K562 (cell line): ENCODE data around the gene TMEM11. TPM values are rescaled to one million over a fixed set of nuclear protein-coding genes. Genes with fewer than 3 reads are reported as not detected.
A peak's percentile ranks its signal among the peaks of the same experiment; 100 is the strongest.

ENCODE experiments used
- ATAC-seq: fragments of 200-7000 bp; cut with Tn5 transposase; 3 replicates; pipeline ENCODE4 v1.9.1; 2020; ENCODE audit warnings: moderate library complexity
- BruUV-seq: library from RNA; stranded (reverse); fragments of 400-500 nt; replicated peaks from 2 replicates; lab custom pipeline; 2021; lab: Mats Ljungman, UMichigan
- CTCF ChIA-PET: fragments of 300-600 bp; formaldehyde crosslinking; extraction: SDS; loops from one replicate; lab custom pipeline; 2021; ENCODE audit warnings: low intra/inter-chr PET ratio; lab: Yijun Ruan, JAX
- POLR2A ChIA-PET: fragments of 300-600, 350-650 bp; sonication (Branson Sonifier 250); formaldehyde crosslinking; extraction: SDS; loops from one replicate; lab custom pipeline; 2021; ENCODE audit warnings: antibody characterized with exemption, inconsistent platforms; lab: Yijun Ruan, JAX
- DNase-seq, 4 experiments: peaks; one replicate each; pipeline versions ENCODE4 v3.0.0 to v3.0.0-alpha.2; 2011 to 2018; ENCODE audit warnings: low spot score in 3 of 4, mixed read lengths in 3 of 4; ENCODE audit errors: extremely low read depth in 1 of 4
- FAIRE-seq: peaks from 2 replicates; lab custom pipeline; 2011; peaks lifted over from hg19 to GRCh38; lab: Jason Lieb, UNC
- H2AFZ ChIP-seq: 2 replicates; pipeline ENCODE4 v1.6.0; 2011; ENCODE audit warnings: low read depth, low read length, control low read depth, inconsistent platforms
- H3K27ac ChIP-seq: fragments of 200-600 bp; 3 replicates; pipeline ENCODE4 v1.8.0; 2011; ENCODE audit warnings: low read depth, mild to moderate bottlenecking, control low read depth, inconsistent platforms, low read length, moderate library complexity, mixed read lengths; ENCODE audit errors: extremely low read depth
- H3K27me3 ChIP-seq, 2 experiments: fragments of 300-600 bp in 1 of 2; 2 replicates in 1 of 2; 3 replicates in 1 of 2; pipeline versions ENCODE4 v1.6.0 to v1.8.0; 2011; ENCODE audit warnings: inconsistent platforms in 2 of 2, low read length in 2 of 2, mild to moderate bottlenecking in 1 of 2, mixed read lengths in 1 of 2, moderate library complexity in 1 of 2; ENCODE audit not compliant: control insufficient read depth in 2 of 2, insufficient read depth in 2 of 2
- H3K36me3 ChIP-seq: fragments of 300-600 bp; 3 replicates; pipeline ENCODE4 v1.8.0; 2011; ENCODE audit warnings: mild to moderate bottlenecking, low read length, inconsistent platforms; ENCODE audit not compliant: control insufficient read depth, insufficient read depth
- H3K4me1 ChIP-seq, 2 experiments: fragments of 200-600 bp in 1 of 2; replicated peaks in 1 of 2; 2 replicates in 1 of 2; 3 replicates in 1 of 2; pipeline versions ENCODE4 v1.5.1 to v1.8.0; 2011; ENCODE audit warnings: inconsistent platforms in 2 of 2, low read length in 2 of 2, mild to moderate bottlenecking in 1 of 2, mixed read lengths in 1 of 2, moderate library complexity in 1 of 2; ENCODE audit not compliant: control insufficient read depth in 2 of 2, insufficient read depth in 2 of 2
- H3K4me2 ChIP-seq: 2 replicates; pipeline ENCODE4 v1.6.1; 2011; ENCODE audit warnings: low read length, control low read depth, inconsistent platforms, mixed read lengths; ENCODE audit not compliant: insufficient read depth
- H3K4me3 ChIP-seq: fragments of 200-600 bp; sonication (generic), shearing (Covaris generic); 2 replicates; pipeline ENCODE4 v1.5.1; 2016; ENCODE audit warnings: control low read depth, inconsistent platforms
- H3K79me2 ChIP-seq: fragments of 200-600 bp; 3 replicates; pipeline ENCODE4 v1.8.0; 2011; ENCODE audit warnings: low read length, inconsistent platforms; ENCODE audit not compliant: control insufficient read depth, insufficient read depth
- H3K9ac ChIP-seq, 2 experiments: 2 replicates each; pipeline versions ENCODE4 v1.6.0 to v1.6.1; 2011; ENCODE audit warnings: low read depth in 2 of 2, low read length in 2 of 2, control low read depth in 1 of 2, inconsistent platforms in 1 of 2, mild to moderate bottlenecking in 1 of 2, mixed read lengths in 1 of 2; ENCODE audit not compliant: insufficient read depth in 1 of 2
- H3K9me1 ChIP-seq: one replicate; pipeline ENCODE4 v1.6.0; 2011; ENCODE audit warnings: inconsistent platforms, mild to moderate bottlenecking, low read length, moderate library complexity; ENCODE audit not compliant: control insufficient read depth, insufficient read depth
- H3K9me3 ChIP-seq: replicated peaks from 2 replicates; pipeline ENCODE4 v1.5.1; 2011; ENCODE audit warnings: low read depth, low read length, inconsistent platforms; ENCODE audit not compliant: control insufficient read depth, insufficient read depth
- H4K20me1 ChIP-seq: replicated peaks from 2 replicates; pipeline ENCODE4 v1.6.1; 2011; ENCODE audit warnings: low read length, inconsistent platforms, mixed read lengths; ENCODE audit not compliant: control insufficient read depth, insufficient read depth
- ARID1B ChIP-seq: fragments of 450-650 bp; IDR thresholded peaks from 2 replicates; pipeline ENCODE4 v1.6.1; 2016; ENCODE audit warnings: antibody characterized with exemption, mild to moderate bottlenecking, inconsistent platforms
- ATF3 ChIP-seq, 2 experiments: fragments of 450-650 bp in 1 of 2; sonication (generic) in 1 of 2; formaldehyde crosslinking in 1 of 2; IDR thresholded peaks in 1 of 2; conservative IDR thresholded peaks in 1 of 2; 2 replicates each; pipeline versions ENCODE4 v1.6.1 to v1.8.1; 2016 to 2023; ENCODE audit warnings: mild to moderate bottlenecking in 2 of 2, moderate library complexity in 2 of 2, inconsistent platforms in 1 of 2, missing genetic modification reagents in 1 of 2
- CC2D1A ChIP-seq: fragments of 450-650 bp; IDR thresholded peaks from 2 replicates; pipeline ENCODE4 v1.6.1; 2017; ENCODE audit warnings: mild to moderate bottlenecking
- CEBPB ChIP-seq: fragments of 450-650 bp; IDR thresholded peaks from 2 replicates; pipeline ENCODE4 v1.6.1; 2016; ENCODE audit warnings: missing genetic modification characterization, missing compliant biosample characterization
- CTBP1 ChIP-seq: fragments of 450-650 bp; IDR thresholded peaks from 2 replicates; pipeline ENCODE4 v1.6.1; 2016; ENCODE audit warnings: borderline replicate concordance
- ETS2 ChIP-seq: IDR thresholded peaks from 2 replicates; pipeline ENCODE4 v1.6.1; 2016; ENCODE audit warnings: borderline replicate concordance, missing genetic modification characterization, mild to moderate bottlenecking, moderate library complexity, missing compliant biosample characterization; ENCODE audit not compliant: poor library complexity, severe bottlenecking
- FOSL1 ChIP-seq: fragments of 200-800 bp; sonication (Bioruptor generic); conservative IDR thresholded peaks from 2 replicates; pipeline ENCODE4 v1.6.1; 2016; ENCODE audit warnings: missing genetic modification characterization, missing compliant biosample characterization
- FUS ChIP-seq: fragments of 200-400 bp; formaldehyde crosslinking; optimal IDR thresholded peaks from 2 replicates; pipeline ENCODE3; 2017; ENCODE audit warnings: low read depth, low read length
- JUN ChIP-seq, 2 experiments: sonication (generic) in 1 of 2; formaldehyde crosslinking in 1 of 2; IDR thresholded peaks; 2 replicates each; pipeline versions ENCODE4 v1.6.1 to v1.8.0; 2012 to 2022; ENCODE audit warnings: borderline replicate concordance in 2 of 2, mild to moderate bottlenecking in 2 of 2, improper control_type of control experiment in 1 of 2, low read depth in 1 of 2, low read length in 1 of 2, missing genetic modification reagents in 1 of 2
- JUND ChIP-seq, 2 experiments: IDR thresholded peaks; 2 replicates in 1 of 2; 3 replicates in 1 of 2; pipeline ENCODE4 v1.6.1; 2011; ENCODE audit warnings: borderline replicate concordance in 2 of 2, low read depth in 2 of 2, low read length in 2 of 2, improper control_type of control experiment in 1 of 2, missing biosample characterization in 1 of 2, missing genetic modification characterization in 1 of 2, missing genetic modification reagents in 1 of 2
- MYC ChIP-seq, 2 experiments: fragments of 250-450 bp in 1 of 2; sonication (Bioruptor Pico) in 1 of 2; IDR thresholded peaks; 2 replicates each; pipeline versions ENCODE4 v1.5.1 to v1.6.1; 2012 to 2021; ENCODE audit warnings: low read depth in 2 of 2, borderline replicate concordance in 1 of 2, improper control_type of control experiment in 1 of 2, low read length in 1 of 2, mild to moderate bottlenecking in 1 of 2, moderate library complexity in 1 of 2
- NFE2 ChIP-seq: IDR thresholded peaks from 2 replicates; pipeline ENCODE4 v1.6.1; 2014; ENCODE audit warnings: antibody characterized with exemption, low read depth
- PHB ChIP-seq: fragments of 250-450 bp; sonication (Bioruptor Pico); IDR thresholded peaks from 2 replicates; pipeline ENCODE4 v1.5.0; 2021
- RBM15 ChIP-seq: fragments of 200-400 bp; formaldehyde crosslinking; IDR thresholded peaks from 2 replicates; pipeline ENCODE4 v1.6.1; 2018; ENCODE audit warnings: mild to moderate bottlenecking, low read length, moderate library complexity; ENCODE audit not compliant: insufficient read depth
- SMARCE1 ChIP-seq: fragments of 450-650 bp; IDR thresholded peaks from 2 replicates; pipeline ENCODE4 v1.7.1; 2016; ENCODE audit warnings: mild to moderate bottlenecking
- TGIF2 ChIP-seq: sonication (generic); formaldehyde crosslinking; IDR thresholded peaks from 2 replicates; pipeline ENCODE4 v1.8.1; 2022; ENCODE audit warnings: mild to moderate bottlenecking, missing genetic modification reagents, moderate library complexity
- ZEB2 ChIP-seq: fragments of 450-650 bp; IDR thresholded peaks from 2 replicates; pipeline ENCODE4 v1.6.1; 2016
- WGBS: fragments of 100-300 bp; shearing (Covaris generic); methylation state at CpG from one replicate; pipeline ENCODE4 v1.1.6; 2016; ENCODE audit warnings: low coverage, mixed read lengths; ENCODE audit not compliant: insufficient coverage; ENCODE audit errors: missing lambda C conversion rate; 5-methylcytosine and 5-hydroxymethylcytosine counted together
- in situ Hi-C: fragments of 300-500 bp; cut with MboI; formaldehyde crosslinking; loops from 4 replicates; pipeline ENCODE4 v1.15.0; 2018; ENCODE audit warnings: inconsistent platforms, mixed read lengths
- intact Hi-C: fragments of 100-400 bp; cut with micrococcal nuclease; formaldehyde crosslinking; loops from 2 replicates; pipeline ENCODE4 v1.14.2; 2022
- polyA plus RNA-seq, 8 experiments: library from polyadenylated mRNA; depleted of rRNA in 4 of 8; stranded (reverse) in 5 of 8; unstranded in 3 of 8; fragments of >200 nt; fragmentation: Nextera tagmentation in 2 of 8; fragmentation: Illumina TruSeq in 1 of 8; extraction: Ambion mirVana in 2 of 8; extraction: Trizol in 1 of 8; gene quantifications; 2 replicates each; pipeline versions ENCODE4 v1.2.1 to v1.2.3, GENCODE V29; 2011 to 2014; ENCODE audit warnings: inconsistent platforms in 1 of 8, missing spikeins in 1 of 8
- total RNA-seq, 7 experiments: library from RNA; depleted of rRNA in 6 of 7; stranded (reverse); fragments of >200 nt in 6 of 7; fragmentation: Illumina TruSeq in 2 of 7; extraction: Trizol in 2 of 7; gene quantifications; 2 replicates each; pipeline versions ENCODE4 v1.2.1 to v1.2.3, GENCODE V29; 2011 to 2021; ENCODE audit warnings: low replicate concordance in 1 of 7

The TMEM11 gene
- total and polyA plus RNA-seq, 9 of the 15 experiments (the other 6 are each of a cell fraction or from before 2014, with no cell fraction given), result 12.0 to 40.7 (median 30.0) TPM

GRCh38 chr17:21215935-21216334 lies 2.0 kb upstream of the TMEM11 start:
- POLR2A ChIA-PET, result interaction anchor here (1.1 to 1.4 kb wide), 2 partner anchors 9 to 22 kb away, joined by 4 to 5 read pairs; no protein-coding TSS in a partner anchor

More at GRCh38 chr17:21215935-21216334, 2.0 kb upstream of the TMEM11 start:
- Histone ChIP-seq H2AFZ (peak overlapping the region; percentile 45; the same call in 1 of the 2 replicates), H3K9me1 (no peaks in the 10 kb centered on the region), H3K4me1 (peaks cover 20 to 31% of the 10 kb centered on the region in 2 experiments; a peak in 4 of 5 replicates), H3K4me2 (peak overlapping the region; percentile 94), H3K4me3 (peak overlapping the region; percentile 96; the same call in 1 of the 2 replicates), H3K9ac (peak overlapping the region; percentile 46 to 59), H3K79me2 (peaks cover 76% of the 10 kb centered on the region), H3K9me3 (no peaks in the 10 kb centered on the region), H4K20me1 (peaks cover 3% of the 10 kb centered on the region; the same call in 1 of the 2 replicates), H3K27ac (peak overlapping the region; percentile 98), H3K27me3 (no peaks in the 10 kb centered on the region), H3K36me3 (peaks cover 41% of the 10 kb centered on the region)
- in situ Hi-C loops, result no loop called here
- CTCF ChIA-PET, result no interaction called here
- 0 out of 2 replicates have a peak, but pooled peaks have one; percentile 26 for TF ChIP-seq ARID1B
- TF ChIP-seq ETS2 (tag), result no peak
- TF ChIP-seq TGIF2 (CRISPR knock-in tag), result no peak
- peak; percentile 64 for TF ChIP-seq JUND (IDR thresholded peaks at IDR 0.05; ENCODE audit: borderline replicate concordance, low read depth, low read length)
- TF ChIP-seq JUND (tag; IDR thresholded peaks at IDR 0.05; ENCODE audit: borderline replicate concordance, low read depth, low read length), result peak; percentile 25; the same call in 1 of the 3 replicates
- peak; percentile 40; the same call in 1 of the 2 replicates for TF ChIP-seq JUN (IDR thresholded peaks at IDR 0.05; ENCODE audit: borderline replicate concordance, low read depth, low read length)
- TF ChIP-seq JUN (CRISPR knock-in tag; IDR thresholded peaks at IDR 0.05; ENCODE audit: borderline replicate concordance), result no peak
- TF ChIP-seq RBM15, result no peak
- TF ChIP-seq CTBP1, result 0 out of 2 replicates have a peak, but pooled peaks have one; percentile 21
- TF ChIP-seq FOSL1 (tag), result peak; percentile 45; the same call in 1 of the 2 replicates
- no peak for TF ChIP-seq FUS
- TF ChIP-seq MYC (IDR thresholded peaks at IDR 0.05; ENCODE audit: low read depth, low read length), result 0 out of 2 replicates have a peak, but pooled peaks have one; percentile 10
- no peak for TF ChIP-seq MYC (CRISPR knock-in tag; IDR thresholded peaks at IDR 0.05; ENCODE audit: borderline replicate concordance, low read depth)
- TF ChIP-seq CEBPB (tag), result peak; percentile 14; the same call in 1 of the 2 replicates
- 0 out of 2 replicates have a peak, but pooled peaks have one; percentile 48 for TF ChIP-seq SMARCE1
- no peak for TF ChIP-seq CC2D1A
- peak; percentile 50 for TF ChIP-seq NFE2
- peak; percentile 38; the same call in 1 of the 2 replicates for TF ChIP-seq ZEB2
- no peak for TF ChIP-seq PHB (CRISPR knock-in tag)
- TF ChIP-seq ATF3 (IDR thresholded peaks at IDR 0.05), result peak; percentile 63
- TF ChIP-seq ATF3 (CRISPR knock-in tag; conservative IDR thresholded peaks at IDR 0.05), result no peak
- no TSS peak for BruUV-seq
- 7% methylated on average over 5 of the region's 6 CpGs for WGBS
- ATAC-seq, result peak; percentile 8; the same call in 2 of the 3 replicates
- DNase-seq, result peak in 2 of 4 experiments; percentile 39 to 62
- FAIRE-seq, result peak; percentile 86
- intact Hi-C loops, result loop anchor here (5.0 kb wide), 1 partner anchor 89 kb away; the partner anchor contains the start of gene DHRS7B
